WTC11 (cell line): Measurements from ENCODE around the gene P2RY1. TPM values are rescaled to one million over a fixed set of nuclear protein-coding genes. Genes with fewer than 3 reads are reported as not detected.

Experiments
- ATAC-seq: fragments of 200-7000 bp; cut with Tn5 transposase; 2 replicates; pipeline ENCODE4 v1.10.0; 2021; ENCODE audit warnings: mild to moderate bottlenecking, moderate library complexity
- CTCF ChIA-PET: fragments of 300-600 bp; sonication (Branson Sonifier 250); formaldehyde crosslinking; loops from one replicate; lab custom pipeline; 2021; ENCODE audit warnings: antibody characterized with exemption; lab: Charles Lee
- POLR2A ChIA-PET: fragments of 350-600 bp; sonication (Branson Sonifier 250); formaldehyde crosslinking; loops from one replicate; lab custom pipeline; 2021; ENCODE audit warnings: antibody characterized with exemption; lab: Charles Lee
- DNase-seq: peaks from one replicate; pipeline ENCODE4 v3.0.0; 2021; ENCODE audit warnings: low spot score
- H3K27ac Mint-ChIP-seq: 2 replicates; pipeline ENCODE4 v1.8.0; 2021; ENCODE audit warnings: mixed read lengths
- H3K27me3 Mint-ChIP-seq: 2 replicates; pipeline ENCODE4 v1.8.0; 2021; ENCODE audit warnings: low read depth, mild to moderate bottlenecking, moderate library complexity, mixed read lengths
- H3K36me3 Mint-ChIP-seq: 2 replicates; pipeline ENCODE4 v1.8.0; 2021; ENCODE audit warnings: mixed read lengths
- H3K4me1 Mint-ChIP-seq: 2 replicates; pipeline ENCODE4 v1.8.0; 2022; ENCODE audit warnings: mixed read lengths
- H3K4me3 Mint-ChIP-seq: 2 replicates; pipeline ENCODE4 v1.8.0; 2021; ENCODE audit warnings: mild to moderate bottlenecking, moderate library complexity, mixed read lengths
- H3K9me3 Mint-ChIP-seq: 2 replicates; pipeline ENCODE4 v1.8.0; 2021; ENCODE audit warnings: mixed read lengths
- ETV6 ChIP-seq: sonication (generic); formaldehyde crosslinking; IDR thresholded peaks from 2 replicates; pipeline ENCODE4 v1.8.1; 2022; ENCODE audit warnings: mild to moderate bottlenecking, missing genetic modification reagents
- FOXJ3 ChIP-seq: sonication (generic); formaldehyde crosslinking; IDR thresholded peaks from 2 replicates; pipeline ENCODE4 v1.9.0; 2021; ENCODE audit warnings: missing genetic modification reagents, mild to moderate bottlenecking, borderline replicate concordance
- HMGA2 ChIP-seq: fragments of 250-450 bp; sonication (Bioruptor Pico); IDR thresholded peaks from 2 replicates; pipeline ENCODE4 v1.4.0; 2021; ENCODE audit warnings: mild to moderate bottlenecking, moderate library complexity
- ZBTB21 ChIP-seq: sonication (generic); formaldehyde crosslinking; IDR thresholded peaks from 2 replicates; pipeline ENCODE4 v1.8.1; 2023; ENCODE audit warnings: mild to moderate bottlenecking, missing genetic modification reagents, borderline replicate concordance
- total RNA-seq: library from RNA; stranded (reverse); gene quantifications from 3 replicates; pipeline ENCODE4 v1.2.3, GENCODE V29; 2021
- TF ChIP-seq, protein P1 (sequence below): sonication (generic); formaldehyde crosslinking; IDR thresholded peaks from 2 replicates; pipeline ENCODE4 v1.8.1; 2023; ENCODE audit warnings: mild to moderate bottlenecking, moderate library complexity, missing genetic modification reagents
- TF ChIP-seq, protein P2 (sequence below): sonication (generic); formaldehyde crosslinking; IDR thresholded peaks from 2 replicates; pipeline ENCODE4 v1.8.1; 2023; ENCODE audit warnings: mild to moderate bottlenecking, missing genetic modification reagents
- TF ChIP-seq, protein P3 (sequence below): sonication (generic); formaldehyde crosslinking; IDR thresholded peaks from 2 replicates; pipeline ENCODE4 v1.8.1; 2022; ENCODE audit warnings: mild to moderate bottlenecking, missing genetic modification reagents, moderate library complexity, borderline replicate concordance
- TF ChIP-seq, protein P4 (sequence below): sonication (generic); formaldehyde crosslinking; IDR thresholded peaks from 2 replicates; pipeline ENCODE4 v1.8.1; 2023; ENCODE audit warnings: mild to moderate bottlenecking, missing genetic modification reagents, moderate library complexity
- TF ChIP-seq, protein P5 (sequence below): fragments of 250-450 bp; sonication (Bioruptor Pico); IDR thresholded peaks from 2 replicates; pipeline ENCODE4 v2.1.2; 2022; ENCODE audit warnings: mild to moderate bottlenecking, moderate library complexity
- TF ChIP-seq, protein P6 (sequence below): sonication (generic); formaldehyde crosslinking; IDR thresholded peaks from 2 replicates; pipeline ENCODE4 v1.8.0; 2022; ENCODE audit warnings: mild to moderate bottlenecking, missing genetic modification reagents
- TF ChIP-seq, protein P7 (sequence below): sonication (generic); formaldehyde crosslinking; conservative IDR thresholded peaks from 2 replicates; pipeline ENCODE4 v1.8.1; 2022; ENCODE audit warnings: mild to moderate bottlenecking, missing genetic modification reagents
- TF ChIP-seq, protein P8 (sequence below): sonication (generic); formaldehyde crosslinking; IDR thresholded peaks from 2 replicates; pipeline ENCODE4 v1.8.0; 2023; ENCODE audit warnings: missing genetic modification reagents, mild to moderate bottlenecking, borderline replicate concordance

The P2RY1 gene
- total RNA-seq, 1 experiment from 2014 or later = 47.2 TPM

DNA sequence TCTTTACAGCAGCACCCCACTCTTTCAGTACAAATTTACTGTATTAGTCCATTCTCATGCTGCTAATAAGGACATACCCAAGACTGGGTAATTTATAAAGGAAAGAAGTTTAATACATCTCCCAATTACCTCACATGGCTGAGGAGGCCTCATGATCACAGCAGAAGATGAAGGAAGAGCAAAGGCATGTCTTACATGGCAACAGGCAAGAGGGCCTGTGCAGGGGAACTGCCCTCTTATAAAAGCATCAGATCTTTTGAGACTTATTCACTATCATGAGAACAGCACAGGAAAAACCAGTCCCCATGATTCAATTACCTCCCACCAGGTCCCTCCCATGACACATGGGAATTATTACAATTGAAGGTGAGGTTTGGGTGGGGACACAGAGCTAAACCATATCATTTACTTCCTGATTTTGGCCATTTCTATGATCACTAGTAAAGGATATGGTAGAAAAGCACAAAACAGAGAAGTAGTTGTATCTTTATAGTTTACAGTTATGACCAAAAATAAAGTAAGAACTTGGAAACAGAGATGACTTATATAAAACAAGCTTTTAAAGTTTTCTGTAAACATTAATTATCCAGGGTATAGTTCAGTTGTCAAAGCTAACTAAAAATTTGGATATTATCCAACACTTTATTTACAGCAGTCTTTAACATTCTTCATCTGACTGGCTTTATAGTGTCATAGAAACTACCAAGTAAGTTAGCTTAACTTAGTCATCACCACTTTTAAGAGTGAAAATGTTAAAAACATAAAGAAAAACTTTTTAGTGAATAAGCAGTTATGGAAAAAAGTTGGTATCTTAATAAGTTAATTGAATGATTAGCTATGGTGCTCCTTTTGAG, 40.2 kb downstream of the P2RY1 start (continued):
- TF ChIP-seq, protein P1, sequence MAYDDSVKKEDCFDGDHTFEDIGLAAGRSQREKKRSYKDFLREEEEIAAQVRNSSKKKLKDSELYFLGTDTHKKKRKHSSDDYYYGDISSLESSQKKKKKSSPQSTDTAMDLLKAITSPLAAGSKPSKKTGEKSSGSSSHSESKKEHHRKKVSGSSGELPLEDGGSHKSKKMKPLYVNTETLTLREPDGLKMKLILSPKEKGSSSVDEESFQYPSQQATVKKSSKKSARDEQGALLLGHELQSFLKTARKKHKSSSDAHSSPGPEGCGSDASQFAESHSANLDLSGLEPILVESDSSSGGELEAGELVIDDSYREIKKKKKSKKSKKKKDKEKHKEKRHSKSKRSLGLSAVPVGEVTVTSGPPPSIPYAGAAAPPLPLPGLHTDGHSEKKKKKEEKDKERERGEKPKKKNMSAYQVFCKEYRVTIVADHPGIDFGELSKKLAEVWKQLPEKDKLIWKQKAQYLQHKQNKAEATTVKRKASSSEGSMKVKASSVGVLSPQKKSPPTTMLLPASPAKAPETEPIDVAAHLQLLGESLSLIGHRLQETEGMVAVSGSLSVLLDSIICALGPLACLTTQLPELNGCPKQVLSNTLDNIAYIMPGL = no peak
- TF ChIP-seq, protein P2, sequence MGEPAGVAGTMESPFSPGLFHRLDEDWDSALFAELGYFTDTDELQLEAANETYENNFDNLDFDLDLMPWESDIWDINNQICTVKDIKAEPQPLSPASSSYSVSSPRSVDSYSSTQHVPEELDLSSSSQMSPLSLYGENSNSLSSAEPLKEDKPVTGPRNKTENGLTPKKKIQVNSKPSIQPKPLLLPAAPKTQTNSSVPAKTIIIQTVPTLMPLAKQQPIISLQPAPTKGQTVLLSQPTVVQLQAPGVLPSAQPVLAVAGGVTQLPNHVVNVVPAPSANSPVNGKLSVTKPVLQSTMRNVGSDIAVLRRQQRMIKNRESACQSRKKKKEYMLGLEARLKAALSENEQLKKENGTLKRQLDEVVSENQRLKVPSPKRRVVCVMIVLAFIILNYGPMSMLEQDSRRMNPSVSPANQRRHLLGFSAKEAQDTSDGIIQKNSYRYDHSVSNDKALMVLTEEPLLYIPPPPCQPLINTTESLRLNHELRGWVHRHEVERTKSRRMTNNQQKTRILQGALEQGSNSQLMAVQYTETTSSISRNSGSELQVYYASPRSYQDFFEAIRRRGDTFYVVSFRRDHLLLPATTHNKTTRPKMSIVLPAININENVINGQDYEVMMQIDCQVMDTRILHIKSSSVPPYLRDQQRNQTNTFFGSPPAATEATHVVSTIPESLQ = no peak
- TF ChIP-seq, protein P3, sequence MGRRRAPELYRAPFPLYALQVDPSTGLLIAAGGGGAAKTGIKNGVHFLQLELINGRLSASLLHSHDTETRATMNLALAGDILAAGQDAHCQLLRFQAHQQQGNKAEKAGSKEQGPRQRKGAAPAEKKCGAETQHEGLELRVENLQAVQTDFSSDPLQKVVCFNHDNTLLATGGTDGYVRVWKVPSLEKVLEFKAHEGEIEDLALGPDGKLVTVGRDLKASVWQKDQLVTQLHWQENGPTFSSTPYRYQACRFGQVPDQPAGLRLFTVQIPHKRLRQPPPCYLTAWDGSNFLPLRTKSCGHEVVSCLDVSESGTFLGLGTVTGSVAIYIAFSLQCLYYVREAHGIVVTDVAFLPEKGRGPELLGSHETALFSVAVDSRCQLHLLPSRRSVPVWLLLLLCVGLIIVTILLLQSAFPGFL (CRISPR knock-in tag) = no peak

DNA sequence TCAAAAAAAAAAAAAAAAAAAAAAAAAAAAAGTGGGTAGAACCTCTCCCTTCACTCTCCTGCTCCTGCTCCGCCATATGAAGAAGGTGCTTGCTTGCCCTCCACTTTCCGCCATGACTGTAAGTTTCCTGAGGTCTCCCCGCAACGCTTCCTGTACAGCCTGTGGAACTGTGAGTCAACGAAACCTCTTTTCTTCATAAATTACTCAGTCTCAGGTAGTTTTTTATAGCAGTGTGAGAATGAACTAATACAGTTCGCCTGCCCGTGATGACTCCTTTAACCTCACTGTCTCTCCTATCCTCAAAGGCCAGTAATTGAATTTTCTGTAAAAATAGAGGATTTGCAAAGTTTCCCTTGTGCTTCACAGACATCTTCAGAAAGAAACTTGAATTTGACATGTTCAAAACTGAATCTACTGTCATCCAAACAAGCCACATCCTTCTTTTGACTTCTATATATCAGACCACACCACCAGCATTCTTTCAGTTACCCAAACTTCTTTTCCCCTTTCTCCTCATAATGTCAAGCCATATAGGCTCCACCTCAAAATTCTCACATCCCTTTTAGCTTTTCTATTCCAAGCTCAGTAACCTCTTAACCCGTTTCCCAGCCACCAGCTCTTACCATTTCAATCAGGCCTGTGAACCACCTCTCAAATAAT, 44.3 kb downstream of the P2RY1 start:
- no peak overlapping the region for H3K4me3 Mint-ChIP-seq
- peaks cover 12% of the 10 kb centered on the region for H3K9me3 Mint-ChIP-seq
- no peak for ATAC-seq
- TF ChIP-seq FOXJ3 = no peak
- TF ChIP-seq, protein P4, sequence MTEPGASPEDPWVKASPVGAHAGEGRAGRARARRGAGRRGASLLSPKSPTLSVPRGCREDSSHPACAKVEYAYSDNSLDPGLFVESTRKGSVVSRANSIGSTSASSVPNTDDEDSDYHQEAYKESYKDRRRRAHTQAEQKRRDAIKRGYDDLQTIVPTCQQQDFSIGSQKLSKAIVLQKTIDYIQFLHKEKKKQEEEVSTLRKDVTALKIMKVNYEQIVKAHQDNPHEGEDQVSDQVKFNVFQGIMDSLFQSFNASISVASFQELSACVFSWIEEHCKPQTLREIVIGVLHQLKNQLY (CRISPR knock-in tag) = no peak
- TF ChIP-seq ETV6 (CRISPR knock-in tag) = no peak
- TF ChIP-seq, protein P2 = no peak
- TF ChIP-seq, protein P5, sequence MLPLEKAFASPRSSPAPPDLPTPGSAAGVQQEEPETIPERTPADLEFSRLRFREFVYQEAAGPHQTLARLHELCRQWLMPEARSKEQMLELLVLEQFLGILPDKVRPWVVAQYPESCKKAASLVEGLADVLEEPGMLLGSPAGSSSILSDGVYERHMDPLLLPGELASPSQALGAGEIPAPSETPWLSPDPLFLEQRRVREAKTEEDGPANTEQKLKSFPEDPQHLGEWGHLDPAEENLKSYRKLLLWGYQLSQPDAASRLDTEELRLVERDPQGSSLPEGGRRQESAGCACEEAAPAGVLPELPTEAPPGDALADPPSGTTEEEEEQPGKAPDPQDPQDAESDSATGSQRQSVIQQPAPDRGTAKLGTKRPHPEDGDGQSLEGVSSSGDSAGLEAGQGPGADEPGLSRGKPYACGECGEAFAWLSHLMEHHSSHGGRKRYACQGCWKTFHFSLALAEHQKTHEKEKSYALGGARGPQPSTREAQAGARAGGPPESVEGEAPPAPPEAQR (CRISPR knock-in tag) = no peak
- TF ChIP-seq, protein P6, sequence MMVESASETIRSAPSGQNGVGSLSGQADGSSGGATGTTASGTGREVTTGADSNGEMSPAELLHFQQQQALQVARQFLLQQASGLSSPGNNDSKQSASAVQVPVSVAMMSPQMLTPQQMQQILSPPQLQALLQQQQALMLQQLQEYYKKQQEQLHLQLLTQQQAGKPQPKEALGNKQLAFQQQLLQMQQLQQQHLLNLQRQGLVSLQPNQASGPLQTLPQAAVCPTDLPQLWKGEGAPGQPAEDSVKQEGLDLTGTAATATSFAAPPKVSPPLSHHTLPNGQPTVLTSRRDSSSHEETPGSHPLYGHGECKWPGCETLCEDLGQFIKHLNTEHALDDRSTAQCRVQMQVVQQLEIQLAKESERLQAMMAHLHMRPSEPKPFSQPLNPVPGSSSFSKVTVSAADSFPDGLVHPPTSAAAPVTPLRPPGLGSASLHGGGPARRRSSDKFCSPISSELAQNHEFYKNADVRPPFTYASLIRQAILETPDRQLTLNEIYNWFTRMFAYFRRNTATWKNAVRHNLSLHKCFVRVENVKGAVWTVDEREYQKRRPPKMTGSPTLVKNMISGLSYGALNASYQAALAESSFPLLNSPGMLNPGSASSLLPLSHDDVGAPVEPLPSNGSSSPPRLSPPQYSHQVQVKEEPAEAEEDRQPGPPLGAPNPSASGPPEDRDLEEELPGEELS (CRISPR knock-in tag) = no peak
- no peak for TF ChIP-seq HMGA2 (CRISPR knock-in tag)
- no peak for TF ChIP-seq ZBTB21 (CRISPR knock-in tag)
- TF ChIP-seq, protein P7, sequence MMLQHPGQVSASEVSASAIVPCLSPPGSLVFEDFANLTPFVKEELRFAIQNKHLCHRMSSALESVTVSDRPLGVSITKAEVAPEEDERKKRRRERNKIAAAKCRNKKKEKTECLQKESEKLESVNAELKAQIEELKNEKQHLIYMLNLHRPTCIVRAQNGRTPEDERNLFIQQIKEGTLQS (CRISPR knock-in tag) = no peak
- TF ChIP-seq, protein P8, sequence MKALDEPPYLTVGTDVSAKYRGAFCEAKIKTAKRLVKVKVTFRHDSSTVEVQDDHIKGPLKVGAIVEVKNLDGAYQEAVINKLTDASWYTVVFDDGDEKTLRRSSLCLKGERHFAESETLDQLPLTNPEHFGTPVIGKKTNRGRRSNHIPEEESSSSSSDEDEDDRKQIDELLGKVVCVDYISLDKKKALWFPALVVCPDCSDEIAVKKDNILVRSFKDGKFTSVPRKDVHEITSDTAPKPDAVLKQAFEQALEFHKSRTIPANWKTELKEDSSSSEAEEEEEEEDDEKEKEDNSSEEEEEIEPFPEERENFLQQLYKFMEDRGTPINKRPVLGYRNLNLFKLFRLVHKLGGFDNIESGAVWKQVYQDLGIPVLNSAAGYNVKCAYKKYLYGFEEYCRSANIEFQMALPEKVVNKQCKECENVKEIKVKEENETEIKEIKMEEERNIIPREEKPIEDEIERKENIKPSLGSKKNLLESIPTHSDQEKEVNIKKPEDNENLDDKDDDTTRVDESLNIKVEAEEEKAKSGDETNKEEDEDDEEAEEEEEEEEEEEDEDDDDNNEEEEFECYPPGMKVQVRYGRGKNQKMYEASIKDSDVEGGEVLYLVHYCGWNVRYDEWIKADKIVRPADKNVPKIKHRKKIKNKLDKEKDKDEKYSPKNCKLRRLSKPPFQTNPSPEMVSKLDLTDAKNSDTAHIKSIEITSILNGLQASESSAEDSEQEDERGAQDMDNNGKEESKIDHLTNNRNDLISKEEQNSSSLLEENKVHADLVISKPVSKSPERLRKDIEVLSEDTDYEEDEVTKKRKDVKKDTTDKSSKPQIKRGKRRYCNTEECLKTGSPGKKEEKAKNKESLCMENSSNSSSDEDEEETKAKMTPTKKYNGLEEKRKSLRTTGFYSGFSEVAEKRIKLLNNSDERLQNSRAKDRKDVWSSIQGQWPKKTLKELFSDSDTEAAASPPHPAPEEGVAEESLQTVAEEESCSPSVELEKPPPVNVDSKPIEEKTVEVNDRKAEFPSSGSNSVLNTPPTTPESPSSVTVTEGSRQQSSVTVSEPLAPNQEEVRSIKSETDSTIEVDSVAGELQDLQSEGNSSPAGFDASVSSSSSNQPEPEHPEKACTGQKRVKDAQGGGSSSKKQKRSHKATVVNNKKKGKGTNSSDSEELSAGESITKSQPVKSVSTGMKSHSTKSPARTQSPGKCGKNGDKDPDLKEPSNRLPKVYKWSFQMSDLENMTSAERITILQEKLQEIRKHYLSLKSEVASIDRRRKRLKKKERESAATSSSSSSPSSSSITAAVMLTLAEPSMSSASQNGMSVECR (CRISPR knock-in tag) = no peak
- H3K27me3 Mint-ChIP-seq = no peaks in the 10 kb centered on the region
- no peak for DNase-seq
- H3K36me3 Mint-ChIP-seq = peaks cover 9% of the 10 kb centered on the region; the same call in 1 of the 2 replicates
- POLR2A ChIA-PET = interaction anchor here (0.5 kb wide), 1 partner anchor 401 kb away, joined by 3 read pairs; no protein-coding TSS in a partner anchor
- CTCF ChIA-PET = no interaction called here
- H3K27ac Mint-ChIP-seq = no peak overlapping the region
- no peaks in the 10 kb centered on the region for H3K4me1 Mint-ChIP-seq
